ENCODE measurements around the gene SRPX. TPM values are rescaled to one million over a fixed set of nuclear protein-coding genes. Genes with fewer than 3 reads are reported as not detected.

SRPX gene
- total RNA-seq, 2 experiments from 2014 or later, result not detected

DNA sequence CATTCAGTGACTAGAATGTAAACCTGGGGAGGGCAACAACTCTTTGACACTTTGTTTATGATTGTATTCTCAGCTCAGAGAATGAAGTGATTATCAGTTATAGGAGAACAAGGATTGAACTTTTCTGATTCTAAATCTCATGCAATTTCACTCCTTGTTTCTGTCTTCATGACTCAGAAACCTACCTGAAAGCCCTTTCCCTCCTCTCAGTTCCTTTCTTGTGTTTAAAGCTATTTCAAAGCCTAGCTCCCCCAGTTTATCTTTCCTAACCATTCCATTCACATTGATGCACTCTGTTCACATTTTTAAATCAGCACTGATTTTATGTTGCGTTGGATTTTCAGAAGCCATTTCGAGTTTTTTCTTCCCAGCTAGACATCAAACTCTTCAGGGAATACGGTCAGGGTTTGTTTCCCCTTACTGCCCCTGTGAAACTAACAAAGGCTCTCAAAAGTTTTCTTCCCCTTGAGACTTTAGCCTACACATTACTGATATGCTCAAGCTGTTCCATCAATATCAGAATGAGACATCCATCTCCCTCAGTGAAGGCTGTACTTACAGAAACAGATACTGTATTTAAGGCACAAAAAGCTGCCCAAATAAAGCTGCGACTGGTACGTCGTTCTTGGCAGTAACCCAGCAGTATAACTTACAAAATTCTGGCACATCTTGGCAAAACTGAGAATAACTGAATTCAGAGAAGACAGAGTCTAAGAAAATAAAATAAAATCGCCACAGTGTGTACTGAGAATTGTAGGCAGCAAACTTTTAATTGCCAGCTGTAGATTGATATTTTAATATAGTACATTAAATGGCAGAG, 31.0 kb downstream of the SRPX start:
- Histone ChIP-seq H3K9me2 (ENCODE audit: insufficient read depth, low read length) (no peaks in the 10 kb centered on the region), H3K36me3 (ENCODE audit: insufficient read depth, low read length) (no peaks in the 10 kb centered on the region), H2AFZ (ENCODE audit: low read length) (no peak overlapping the region), H3K4me2 (ENCODE audit: low read length) (no peak overlapping the region), H3K79me2 (ENCODE audit: insufficient read depth, low read depth, low read length) (no peaks in the 10 kb centered on the region), H3K4me3 (ENCODE audit: low read depth, low read length, poor library complexity, severe bottlenecking) (no peak overlapping the region), H4K20me1 (ENCODE audit: insufficient read depth, low read length) (no peaks in the 10 kb centered on the region), H3K4me1 (ENCODE audit: insufficient read depth, low read length, poor library complexity, severe bottlenecking) (peaks cover 6% of the 10 kb centered on the region), H3K27ac (ENCODE audit: low read depth, low read length, poor library complexity, severe bottlenecking) (no peak overlapping the region), H3K9me3 (ENCODE audit: low read length) (no peaks in the 10 kb centered on the region)
- DNase-seq (ENCODE audit: low spot score), result no peak
- ChIA-PET CTCF (ENCODE audit: unreplicated experiment) (interaction anchor here (0.5 kb wide), 1 partner anchor 138 kb away, joined by 3 read pairs; the partner anchor contains the start of gene RPGR), POLR2A (interaction anchor here (0.6 to 1.2 kb wide), 2 partner anchors 443 to 601 kb away, joined by 3 read pairs; no protein-coding TSS in a partner anchor)
- intact Hi-C loops (cut with micrococcal nuclease; ENCODE audit: unreplicated experiment), result no loop called here
- BruUV-seq (replicated peaks), result no TSS peak
- no peak for TF ChIP-seq EZH2phosphoT487 (IDR thresholded peaks at IDR 0.05; ENCODE audit: borderline replicate concordance, low read depth, low read length)
- TF ChIP-seq, protein P1, sequence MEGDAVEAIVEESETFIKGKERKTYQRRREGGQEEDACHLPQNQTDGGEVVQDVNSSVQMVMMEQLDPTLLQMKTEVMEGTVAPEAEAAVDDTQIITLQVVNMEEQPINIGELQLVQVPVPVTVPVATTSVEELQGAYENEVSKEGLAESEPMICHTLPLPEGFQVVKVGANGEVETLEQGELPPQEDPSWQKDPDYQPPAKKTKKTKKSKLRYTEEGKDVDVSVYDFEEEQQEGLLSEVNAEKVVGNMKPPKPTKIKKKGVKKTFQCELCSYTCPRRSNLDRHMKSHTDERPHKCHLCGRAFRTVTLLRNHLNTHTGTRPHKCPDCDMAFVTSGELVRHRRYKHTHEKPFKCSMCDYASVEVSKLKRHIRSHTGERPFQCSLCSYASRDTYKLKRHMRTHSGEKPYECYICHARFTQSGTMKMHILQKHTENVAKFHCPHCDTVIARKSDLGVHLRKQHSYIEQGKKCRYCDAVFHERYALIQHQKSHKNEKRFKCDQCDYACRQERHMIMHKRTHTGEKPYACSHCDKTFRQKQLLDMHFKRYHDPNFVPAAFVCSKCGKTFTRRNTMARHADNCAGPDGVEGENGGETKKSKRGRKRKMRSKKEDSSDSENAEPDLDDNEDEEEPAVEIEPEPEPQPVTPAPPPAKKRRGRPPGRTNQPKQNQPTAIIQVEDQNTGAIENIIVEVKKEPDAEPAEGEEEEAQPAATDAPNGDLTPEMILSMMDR (conservative IDR thresholded peaks at IDR 0.05; ENCODE audit: low read length), result no peak

DNA sequence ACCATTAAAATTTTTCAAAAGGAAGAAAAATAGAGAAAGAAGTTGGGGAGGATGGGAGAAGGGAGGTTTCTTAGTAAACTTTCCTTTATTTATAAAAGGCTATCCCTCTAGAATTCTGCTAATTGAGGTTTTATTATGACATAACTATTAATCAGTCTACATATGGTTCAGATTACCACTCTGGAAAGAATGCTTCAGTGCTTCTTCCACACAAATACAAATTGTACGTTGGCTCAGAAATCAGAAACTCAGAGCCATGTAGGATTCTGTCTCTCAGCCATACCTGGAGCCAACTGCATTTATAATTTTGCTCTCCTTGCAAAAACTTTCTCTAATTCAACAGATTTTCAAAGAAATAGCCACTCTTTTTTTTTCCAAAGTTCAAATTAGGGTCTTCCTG, 37.1 kb downstream of the SRPX start:
- H3K79me2 ChIP-seq (ENCODE audit: insufficient read depth, low read depth, low read length), result no peaks in the 10 kb centered on the region
- intact Hi-C loops (cut with micrococcal nuclease; ENCODE audit: unreplicated experiment), result no loop called here
- no peak overlapping the region for H3K4me3 ChIP-seq (ENCODE audit: low read depth, low read length, poor library complexity, severe bottlenecking)
- POLR2A ChIA-PET, result interaction anchor here (0.5 kb wide), 1 partner anchor 709 kb away, joined by 4 read pairs; no protein-coding TSS in a partner anchor
- DNase-seq (ENCODE audit: low spot score), result no peak
- no peaks in the 10 kb centered on the region for H3K9me3 ChIP-seq (ENCODE audit: low read length)
- no peak overlapping the region for H3K27ac ChIP-seq (ENCODE audit: low read depth, low read length, poor library complexity, severe bottlenecking)
- no TSS peak for BruUV-seq (replicated peaks)
- no peak overlapping the region for H3K4me2 ChIP-seq (ENCODE audit: low read length)
- H3K9me2 ChIP-seq (ENCODE audit: insufficient read depth, low read length), result no peaks in the 10 kb centered on the region
- H3K4me1 ChIP-seq (ENCODE audit: insufficient read depth, low read length, poor library complexity, severe bottlenecking), result no peaks in the 10 kb centered on the region
- no peaks in the 10 kb centered on the region for H3K36me3 ChIP-seq (ENCODE audit: insufficient read depth, low read length)
- TF ChIP-seq, protein P1 (conservative IDR thresholded peaks at IDR 0.05; ENCODE audit: low read length), result no peak
- TF ChIP-seq EZH2phosphoT487 (IDR thresholded peaks at IDR 0.05; ENCODE audit: borderline replicate concordance, low read depth, low read length), result no peak
- CTCF ChIA-PET (ENCODE audit: unreplicated experiment), result no interaction called here
- H4K20me1 ChIP-seq (ENCODE audit: insufficient read depth, low read length), result no peaks in the 10 kb centered on the region
- H2AFZ ChIP-seq (ENCODE audit: low read length), result no peak overlapping the region

DNA sequence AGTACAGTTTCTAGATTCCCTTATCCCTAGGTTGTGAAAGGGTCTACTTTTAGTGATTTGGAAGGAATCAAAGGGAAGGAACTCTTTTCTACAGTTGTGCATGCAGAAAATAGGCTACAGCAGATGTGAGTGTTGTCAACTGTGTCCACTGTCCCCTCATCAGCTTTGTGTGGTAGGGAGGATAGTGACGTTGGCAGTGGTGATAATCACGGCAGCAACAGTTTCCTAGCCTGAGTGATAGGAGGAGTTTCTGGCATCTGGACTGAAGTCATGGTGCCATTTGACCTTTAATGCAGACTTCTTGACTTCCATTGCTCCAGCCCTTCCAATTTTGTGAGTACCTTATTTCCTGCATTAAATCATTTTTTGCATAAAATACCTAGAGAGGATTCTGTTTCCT, 39.3 kb downstream of the SRPX start:
- Histone ChIP-seq H3K79me2 (ENCODE audit: insufficient read depth, low read depth, low read length) (no peaks in the 10 kb centered on the region), H3K9me3 (ENCODE audit: low read length) (no peaks in the 10 kb centered on the region), H3K4me2 (ENCODE audit: low read length) (no peak overlapping the region), H4K20me1 (ENCODE audit: insufficient read depth, low read length) (no peaks in the 10 kb centered on the region), H3K4me1 (ENCODE audit: insufficient read depth, low read length, poor library complexity, severe bottlenecking) (no peaks in the 10 kb centered on the region), H2AFZ (ENCODE audit: low read length) (no peak overlapping the region), H3K27ac (ENCODE audit: low read depth, low read length, poor library complexity, severe bottlenecking) (no peak overlapping the region), H3K4me3 (ENCODE audit: low read depth, low read length, poor library complexity, severe bottlenecking) (no peak overlapping the region), H3K36me3 (ENCODE audit: insufficient read depth, low read length) (no peaks in the 10 kb centered on the region), H3K9me2 (ENCODE audit: insufficient read depth, low read length) (no peaks in the 10 kb centered on the region)
- no peak for TF ChIP-seq EZH2phosphoT487 (IDR thresholded peaks at IDR 0.05; ENCODE audit: borderline replicate concordance, low read depth, low read length)
- TF ChIP-seq, protein P1 (conservative IDR thresholded peaks at IDR 0.05; ENCODE audit: low read length), result no peak
- no peak for DNase-seq (ENCODE audit: low spot score)
- BruUV-seq (replicated peaks), result no TSS peak
- CTCF ChIA-PET (ENCODE audit: unreplicated experiment), result no interaction called here
- intact Hi-C loops (cut with micrococcal nuclease; ENCODE audit: unreplicated experiment), result no loop called here
- POLR2A ChIA-PET, result no interaction called here
